Activated CD8-positive, alpha-beta memory T cell treated with anti-CD3 and anti-CD28 coated beads for 4 hours (primary cell): ENCODE results near the gene UBA3.

Experiments used
- DNase-seq, 2 donors: peaks; one replicate each; pipeline ENCODE4 v3.0.0-alpha.2; 2020; ENCODE audit warnings: low read depth in 2 of 2

UBA3 gene

DNA sequence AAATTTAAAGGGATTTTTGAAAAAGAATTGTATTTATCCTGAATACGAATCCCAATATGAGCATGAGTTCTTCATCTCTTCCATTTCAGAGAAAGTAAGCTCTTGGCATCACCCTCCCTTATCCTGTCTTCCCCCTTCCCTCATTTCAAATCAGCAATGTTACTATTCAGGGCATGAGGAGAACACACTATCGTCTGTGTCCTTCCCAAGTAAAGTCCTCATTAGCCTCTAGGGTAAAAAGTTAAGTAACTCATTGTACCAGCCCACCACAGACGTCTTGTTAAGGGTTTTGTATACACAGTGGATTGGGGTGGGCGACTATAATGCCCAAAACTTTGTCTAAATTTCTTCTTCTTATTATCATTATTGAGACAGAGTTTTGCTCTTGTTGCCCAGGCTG, 19.4 kb upstream of the UBA3 start:
- no peak for DNase-seq

DNA sequence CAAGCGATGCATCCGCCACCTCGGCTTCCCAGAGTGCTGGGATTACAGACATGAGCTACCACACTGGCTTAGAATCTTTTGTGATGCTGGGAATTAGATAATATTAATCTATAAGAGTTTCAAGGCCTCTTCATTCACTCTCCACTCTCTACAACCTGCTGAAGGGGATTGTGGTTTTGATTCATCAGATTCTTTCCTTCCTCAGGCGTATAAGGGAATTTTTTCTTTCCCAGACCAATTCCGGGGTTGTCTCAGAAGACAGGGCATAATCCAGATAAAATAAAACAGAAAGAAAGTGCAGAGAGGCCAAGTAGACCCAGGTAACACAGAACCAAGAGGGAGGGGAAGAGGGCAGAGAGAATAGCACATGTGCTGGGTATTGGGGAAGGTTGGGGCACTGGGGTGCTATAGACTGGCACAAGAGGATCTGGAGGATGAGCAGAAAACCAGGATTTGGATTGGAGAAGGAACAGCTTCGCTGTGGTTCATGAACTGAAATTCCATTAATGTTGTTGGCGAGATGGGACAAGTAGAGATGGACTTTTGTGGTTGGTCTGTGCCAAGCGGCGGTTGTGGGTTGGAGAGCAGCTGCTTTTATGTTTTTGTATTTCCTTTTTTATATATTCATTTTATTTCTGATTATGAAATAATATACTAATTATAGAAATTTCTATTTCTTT, 17.4 kb upstream of the UBA3 start:
- no peak for DNase-seq

DNA sequence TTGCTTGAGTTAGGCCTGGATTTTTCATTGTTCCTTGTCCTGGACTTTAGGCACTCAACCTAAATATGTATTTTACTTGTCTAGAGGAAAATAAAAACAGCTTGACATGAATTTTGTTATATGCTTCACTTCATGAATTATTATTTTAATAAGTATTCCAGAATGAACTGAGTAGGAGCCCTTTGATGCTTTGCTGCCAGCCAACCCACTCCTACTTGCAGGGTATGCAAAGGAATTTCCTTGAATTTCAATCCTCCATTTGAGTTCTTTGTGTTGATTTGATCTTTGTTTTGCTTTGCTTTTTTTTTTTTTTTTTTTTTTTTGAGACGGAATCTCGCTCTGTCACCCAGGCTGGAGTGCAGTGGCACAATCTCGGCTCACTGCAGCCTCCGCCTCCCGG, 16.1 kb upstream of the UBA3 start:
- DNase-seq, result no peak

DNA sequence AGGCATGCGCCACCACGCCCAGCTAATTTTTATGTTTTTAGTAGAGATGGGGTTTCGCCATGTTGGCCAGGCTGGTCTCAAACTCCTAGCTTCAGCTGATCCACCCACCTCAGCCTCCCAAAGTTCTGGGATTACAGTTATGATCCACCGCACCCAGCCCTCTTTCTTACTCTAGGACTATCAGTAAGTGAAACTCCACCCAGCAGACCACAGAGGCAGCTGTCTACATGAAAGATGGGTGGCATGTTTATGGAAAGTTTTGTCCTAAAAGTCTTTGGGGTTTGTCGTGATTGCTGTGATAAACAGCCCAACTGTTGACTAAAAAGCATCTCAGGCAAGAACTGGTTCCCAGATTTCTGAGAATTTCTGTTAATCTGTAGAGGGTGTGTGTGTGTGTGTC, 15.5 kb upstream of the UBA3 start:
- no peak for DNase-seq

DNA sequence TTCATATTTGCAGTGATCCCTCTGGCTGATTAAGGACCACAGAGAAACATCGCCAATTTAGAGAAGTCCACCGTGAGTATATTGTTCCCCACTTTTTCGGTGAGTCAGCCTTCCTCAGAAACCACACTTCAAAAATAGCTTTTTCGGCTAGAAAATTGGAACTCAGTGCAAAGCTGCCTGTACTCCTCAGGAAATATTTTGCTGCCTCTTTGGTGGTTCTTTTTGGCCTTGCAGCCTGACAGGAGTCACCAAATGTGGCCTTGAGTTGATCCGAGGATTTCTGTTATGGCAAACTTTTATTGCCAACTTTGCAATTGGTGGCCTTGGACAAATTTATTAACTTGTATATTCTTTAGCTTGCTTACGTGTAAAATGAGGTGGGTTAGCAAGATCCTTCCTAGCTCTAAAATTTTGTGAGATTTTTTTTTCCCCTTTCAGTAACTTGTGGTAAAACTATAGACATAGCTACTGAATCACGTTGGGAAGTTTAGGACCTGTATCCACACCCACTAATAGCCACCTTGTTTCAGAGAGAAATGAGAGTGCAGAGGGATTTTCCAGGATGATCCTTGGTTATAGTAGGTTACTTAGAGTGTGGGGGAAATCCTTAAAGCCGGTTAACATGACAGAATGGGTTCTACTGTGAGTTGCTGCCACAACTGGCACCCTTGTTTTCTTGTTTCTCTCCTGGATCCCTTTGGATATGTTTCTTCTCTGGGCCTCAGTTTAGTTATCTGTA, 14.5 kb upstream of the UBA3 start:
- DNase-seq, result no peak

DNA sequence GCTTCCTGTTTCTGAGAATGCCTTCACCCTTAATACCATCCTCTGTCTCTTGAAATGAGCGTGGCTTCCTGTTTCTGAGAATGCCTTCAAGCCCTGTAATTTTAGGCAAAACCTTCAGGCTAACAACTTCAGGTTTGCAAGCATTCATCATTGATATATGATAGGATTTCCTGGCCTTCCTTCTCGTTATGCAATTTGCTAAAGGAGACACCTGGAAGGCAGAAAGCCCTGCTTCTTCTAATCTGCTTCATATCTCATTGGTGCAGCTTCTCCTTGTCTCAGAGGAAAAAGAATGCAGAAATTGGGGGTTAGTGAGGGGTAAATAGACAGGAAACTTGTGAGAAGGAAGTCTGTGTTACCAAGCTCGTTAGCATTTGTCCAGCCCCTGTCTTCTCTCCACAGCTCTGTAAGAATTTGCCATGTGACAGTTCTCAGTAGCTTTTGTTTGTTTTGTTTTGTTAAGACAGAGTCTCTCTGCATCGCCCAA, 11.9 kb upstream of the UBA3 start:
- DNase-seq, result no peak

DNA sequence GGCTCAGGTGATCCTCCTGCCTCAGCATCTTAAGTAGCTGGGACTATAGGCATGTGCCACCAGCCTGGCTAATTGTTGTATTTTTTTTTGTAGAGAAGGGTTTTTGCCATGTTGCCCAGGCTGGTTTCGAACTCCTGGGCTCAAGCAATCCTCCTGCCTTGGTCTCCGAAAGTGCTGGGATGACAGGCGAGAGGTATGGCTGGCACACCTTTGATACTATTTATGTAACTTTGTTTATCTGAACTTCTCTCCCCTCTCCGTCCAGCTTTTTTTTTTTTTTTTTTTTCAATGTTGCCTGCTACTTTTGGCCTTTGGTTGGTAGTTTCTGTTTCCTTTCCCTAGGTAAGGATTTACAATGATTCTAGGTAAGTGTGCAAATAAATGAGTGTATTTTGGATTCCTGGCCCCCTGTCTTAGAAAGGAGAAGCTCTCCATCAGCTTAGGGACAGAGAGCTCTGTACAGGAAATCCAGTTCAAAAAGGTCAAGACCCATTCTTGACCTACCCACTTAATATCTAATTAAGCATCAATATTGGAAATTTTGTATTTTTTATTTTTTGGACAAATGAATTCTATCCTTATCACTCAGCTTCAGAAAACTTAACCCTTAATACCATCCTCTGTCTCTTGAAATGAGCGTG, 11.3 kb upstream of the UBA3 start:
- DNase-seq, result no peak

DNA sequence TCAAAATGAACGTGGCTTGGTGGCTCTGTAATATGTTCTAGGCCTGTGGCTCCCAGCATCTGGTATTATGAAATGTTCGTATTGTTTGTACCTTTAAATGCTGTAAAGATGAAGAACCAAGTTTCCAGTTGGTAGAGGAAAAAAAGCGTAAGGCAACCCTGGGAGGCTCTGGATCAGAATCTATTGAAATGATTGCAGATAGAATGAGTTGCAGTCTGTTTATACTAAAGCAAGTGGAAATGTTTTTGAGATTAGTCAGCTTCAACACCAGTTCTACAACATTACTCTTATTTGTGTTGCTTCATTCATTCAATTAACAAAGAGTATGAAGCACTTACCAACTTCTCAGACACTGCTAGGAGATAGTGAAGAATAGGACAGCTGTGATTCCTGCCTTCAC, 9.9 kb upstream of the UBA3 start:
- no peak for DNase-seq

DNA sequence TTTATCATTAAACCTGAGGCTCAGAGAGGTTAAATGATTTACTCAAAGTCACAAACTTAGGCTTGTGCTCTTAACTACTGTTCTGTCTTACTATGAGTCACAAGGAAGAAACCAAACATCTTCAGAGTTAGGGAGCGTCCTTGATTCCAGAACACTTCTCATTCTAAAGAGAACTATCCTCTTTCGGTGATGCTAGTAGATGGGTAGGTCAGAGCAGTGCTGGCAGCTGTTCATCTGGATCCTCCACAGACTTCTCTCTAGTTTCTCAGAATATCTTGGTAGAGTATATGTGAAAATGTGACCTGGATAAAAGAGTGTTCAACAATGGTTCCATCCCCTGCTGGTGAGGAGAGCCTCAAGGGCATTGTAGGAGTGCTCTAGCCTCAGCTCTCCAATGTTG, 7.9 kb upstream of the UBA3 start:
- DNase-seq, result no peak

DNA sequence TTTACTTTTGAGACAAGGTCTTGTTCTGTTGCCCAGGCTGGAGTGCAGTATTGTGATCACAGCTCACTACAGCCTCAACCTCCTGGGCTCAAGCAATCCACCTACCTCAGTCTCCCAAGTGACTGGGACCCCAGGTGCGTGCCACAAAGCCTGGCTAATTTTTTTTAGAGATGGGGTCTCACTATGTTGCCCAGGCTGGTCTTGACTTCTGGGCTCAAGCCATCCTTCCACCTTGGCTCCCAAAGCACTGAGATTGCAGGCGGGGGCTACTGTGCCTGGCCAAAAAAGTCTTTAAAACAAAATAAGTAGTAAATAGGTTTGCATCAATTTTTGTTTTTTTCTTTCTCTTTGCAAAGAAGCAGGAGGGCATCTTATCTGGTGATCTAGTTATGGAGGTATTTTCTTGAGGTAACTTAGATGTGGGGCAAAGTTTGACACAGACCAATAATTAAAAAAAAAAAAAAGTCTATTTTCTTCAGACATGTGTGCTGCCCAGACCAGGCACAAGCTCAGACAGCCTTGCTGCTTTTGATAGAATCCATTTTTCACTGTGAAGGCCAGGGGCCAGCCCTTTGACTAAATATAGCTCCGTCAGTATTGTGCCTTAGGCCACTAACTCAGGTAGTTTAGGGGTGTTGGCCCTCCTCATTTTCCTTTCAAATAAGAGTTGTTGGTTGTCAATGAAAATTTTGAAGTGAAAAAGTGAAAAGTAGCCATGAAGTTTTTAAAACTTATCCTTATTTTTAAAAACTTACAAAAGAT, 7.0 kb upstream of the UBA3 start:
- DNase-seq, result no peak

DNA sequence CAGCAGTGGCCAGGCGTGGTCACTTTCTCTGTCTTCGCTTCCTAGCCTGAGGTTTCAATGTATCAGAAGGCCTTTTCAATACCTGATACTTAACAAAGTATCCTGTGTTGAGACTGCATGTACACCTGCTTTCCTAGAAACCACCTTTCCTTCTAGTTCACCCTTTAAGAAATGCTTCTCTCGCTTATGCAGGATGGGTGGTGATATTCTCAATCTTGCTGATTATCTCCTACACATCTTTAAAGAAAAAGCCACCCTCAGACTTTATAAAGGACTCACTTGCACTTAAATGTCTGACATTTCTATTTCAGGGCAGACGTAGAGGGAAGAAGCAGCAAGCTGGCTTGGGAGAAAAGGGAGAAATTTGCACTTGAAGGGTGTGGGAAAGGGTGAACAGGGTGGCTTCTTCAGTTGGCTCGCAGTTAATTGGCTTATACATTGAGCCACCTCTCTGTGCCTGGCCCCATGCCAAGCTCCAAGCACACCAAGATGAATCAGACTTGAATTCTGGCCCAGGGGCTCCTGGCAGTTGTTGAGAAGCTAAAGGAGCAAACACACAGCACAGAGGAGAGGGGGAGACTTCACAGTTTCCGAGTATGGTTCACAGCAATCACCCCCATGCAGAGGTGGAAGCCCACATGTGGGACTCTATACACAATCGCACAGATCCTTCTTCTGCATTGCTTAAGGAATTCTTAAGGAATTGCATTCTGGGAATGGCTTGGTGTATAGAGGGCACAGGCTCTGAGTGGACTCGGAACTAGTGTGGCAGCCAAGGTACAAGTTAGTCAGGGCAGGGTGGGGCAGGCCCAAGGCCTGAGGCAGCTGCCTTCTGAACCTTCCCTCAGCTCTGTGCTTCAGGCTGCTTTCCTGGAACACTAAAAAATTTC, 5.9 kb upstream of the UBA3 start:
- peak; percentile 54 to 63 for DNase-seq

DNA sequence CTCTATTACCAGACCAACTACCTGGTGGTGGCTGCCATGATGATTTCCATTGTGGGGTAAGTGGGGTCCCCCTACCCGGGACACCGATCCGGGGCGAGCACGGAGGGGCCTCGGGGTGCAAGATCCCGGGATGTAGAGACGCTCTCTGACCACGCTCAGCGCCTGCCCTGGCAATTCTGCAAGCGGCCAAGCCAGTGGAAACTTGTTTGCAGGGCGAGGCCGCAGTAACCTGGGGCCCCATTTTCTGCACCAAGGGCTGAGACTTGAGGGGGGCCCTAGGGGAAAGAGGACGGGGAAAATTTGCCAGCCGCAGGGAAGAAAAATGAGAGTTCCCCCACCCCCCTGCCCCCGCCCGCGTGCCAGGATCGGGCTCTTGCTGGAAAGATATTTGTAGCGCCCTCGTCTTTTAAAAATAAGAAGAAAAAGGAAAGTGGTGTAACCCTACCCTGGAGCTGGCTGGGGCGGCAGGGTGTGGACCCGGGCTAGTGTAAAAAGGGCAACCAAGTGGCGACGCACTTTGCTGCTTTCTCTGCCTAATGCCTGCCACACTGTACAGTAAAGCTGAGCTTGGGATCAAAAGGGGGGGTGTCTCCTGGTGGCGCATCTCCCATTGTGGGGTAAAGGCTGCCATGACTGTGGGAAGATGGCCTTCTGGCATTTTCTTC, 5.1 kb upstream of the UBA3 start:
- no peak for DNase-seq

DNA sequence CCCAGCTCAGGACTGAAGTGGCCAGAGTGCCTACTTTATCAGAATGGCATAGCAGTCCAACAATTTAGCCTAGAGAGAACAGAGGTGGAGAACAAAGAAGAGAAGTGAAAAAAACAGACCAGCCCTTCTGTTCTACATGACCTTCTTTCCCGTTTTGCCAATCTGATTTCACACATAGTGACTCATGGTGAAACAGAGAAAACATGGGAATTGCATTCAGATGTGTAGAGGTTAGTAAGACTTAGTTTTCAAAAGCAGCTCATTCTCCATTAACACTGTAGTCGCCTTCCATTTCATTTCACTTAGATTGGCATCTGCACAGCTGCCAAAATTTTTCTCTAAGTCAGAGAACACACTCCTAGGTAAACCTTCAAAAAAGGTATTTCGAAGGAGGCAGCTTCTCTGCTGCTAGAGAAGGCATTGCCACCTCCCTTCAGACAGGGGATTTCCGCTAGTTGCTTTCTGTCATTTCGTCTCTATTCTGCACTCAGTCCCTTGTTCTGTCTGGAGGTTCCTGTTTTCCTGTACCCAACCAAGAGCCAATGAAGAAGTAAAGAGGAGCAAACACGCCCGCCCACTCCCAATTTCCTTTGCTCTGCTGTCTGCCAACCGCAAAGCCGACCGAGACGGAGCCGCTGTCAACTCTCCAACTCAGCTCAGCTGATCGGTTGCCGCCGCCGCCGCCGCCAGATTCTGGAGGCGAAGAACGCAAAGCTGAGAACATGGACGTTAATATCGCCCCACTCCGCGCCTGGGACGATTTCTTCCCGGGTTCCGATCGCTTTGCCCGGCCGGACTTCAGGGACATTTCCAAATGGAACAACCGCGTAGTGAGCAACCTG, 4.4 kb upstream of the UBA3 start, which contains the start of gene ARL6IP5:
Gene ARL6IP5, plus strand, starts transcription at position 612 of the 842 bp plus-strand sequence. Its CDS starts 111 bp downstream, at position 723.
- DNase-seq, result peak; percentile 73 to 82

DNA sequence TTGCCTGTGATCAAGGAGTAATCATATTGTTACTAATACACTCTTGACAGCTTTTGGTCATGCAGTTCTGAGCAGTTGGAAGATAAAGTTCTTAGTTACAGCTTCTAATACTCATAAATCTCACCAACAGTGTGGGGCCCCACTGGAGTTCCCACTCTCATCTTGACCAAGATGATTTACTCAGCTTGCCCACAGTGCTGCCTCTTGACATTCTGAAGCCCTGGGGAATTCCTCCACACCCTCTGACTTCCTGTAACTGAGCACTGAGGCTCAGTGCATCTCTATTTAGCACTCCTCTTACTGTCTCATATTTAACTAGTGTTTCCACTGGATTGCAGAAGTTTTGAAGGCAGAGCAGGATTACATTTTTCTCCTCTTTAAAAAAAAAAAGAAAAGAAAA, 2.6 kb upstream of the UBA3 start:
- DNase-seq, result peak; percentile 48 to 70

DNA sequence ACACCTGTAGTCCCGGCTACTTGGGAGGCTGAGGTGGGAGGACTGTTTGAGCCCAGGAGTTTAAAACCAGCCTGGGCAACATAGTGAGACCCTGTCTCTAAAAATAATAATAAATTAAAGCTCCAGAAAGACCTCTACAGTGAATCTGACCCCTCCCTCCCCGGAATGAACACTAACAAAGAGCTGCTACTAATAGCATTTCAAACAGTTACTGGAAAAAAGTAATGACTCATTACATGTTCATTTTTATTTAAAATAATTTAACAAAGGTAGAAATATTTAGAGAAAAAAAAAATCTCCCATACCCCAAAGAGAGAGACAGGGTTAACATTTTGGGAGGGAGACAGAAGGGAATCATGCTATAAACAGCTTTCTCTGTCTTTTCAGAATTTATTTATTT, 2.2 kb upstream of the UBA3 start:
- DNase-seq, result no peak

DNA sequence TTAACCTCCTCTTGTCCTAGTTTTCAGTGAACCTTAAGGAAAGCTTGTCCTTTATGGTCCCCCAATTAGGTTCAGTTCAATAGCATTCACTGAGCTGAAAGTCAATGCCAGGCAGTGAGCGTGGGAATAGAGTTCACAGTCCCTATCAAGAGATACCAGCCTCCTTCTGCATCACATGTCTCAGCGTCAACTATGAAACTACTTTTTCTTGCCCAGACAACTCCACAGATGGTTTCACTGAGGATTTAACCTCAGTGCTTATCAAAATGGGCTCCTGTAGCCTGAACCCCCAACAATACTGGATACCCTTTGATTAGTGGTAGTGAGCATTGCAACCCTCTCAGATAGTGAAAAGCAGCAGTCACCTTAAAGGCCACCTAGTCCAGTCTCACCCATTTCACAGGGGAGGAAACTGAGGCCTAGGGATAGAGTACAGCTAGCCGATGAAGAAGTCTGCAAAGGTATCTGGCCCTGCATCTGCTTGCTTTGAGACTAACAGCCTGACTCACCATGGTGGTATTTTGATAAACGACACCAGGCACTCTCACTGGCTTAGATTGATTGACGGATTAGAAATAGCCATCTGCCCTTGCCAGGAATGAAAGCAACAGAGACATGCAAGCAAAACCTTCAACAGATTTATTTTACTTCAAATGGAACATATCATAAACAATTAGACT, 1.6 kb upstream of the UBA3 start:
- no peak for DNase-seq

DNA sequence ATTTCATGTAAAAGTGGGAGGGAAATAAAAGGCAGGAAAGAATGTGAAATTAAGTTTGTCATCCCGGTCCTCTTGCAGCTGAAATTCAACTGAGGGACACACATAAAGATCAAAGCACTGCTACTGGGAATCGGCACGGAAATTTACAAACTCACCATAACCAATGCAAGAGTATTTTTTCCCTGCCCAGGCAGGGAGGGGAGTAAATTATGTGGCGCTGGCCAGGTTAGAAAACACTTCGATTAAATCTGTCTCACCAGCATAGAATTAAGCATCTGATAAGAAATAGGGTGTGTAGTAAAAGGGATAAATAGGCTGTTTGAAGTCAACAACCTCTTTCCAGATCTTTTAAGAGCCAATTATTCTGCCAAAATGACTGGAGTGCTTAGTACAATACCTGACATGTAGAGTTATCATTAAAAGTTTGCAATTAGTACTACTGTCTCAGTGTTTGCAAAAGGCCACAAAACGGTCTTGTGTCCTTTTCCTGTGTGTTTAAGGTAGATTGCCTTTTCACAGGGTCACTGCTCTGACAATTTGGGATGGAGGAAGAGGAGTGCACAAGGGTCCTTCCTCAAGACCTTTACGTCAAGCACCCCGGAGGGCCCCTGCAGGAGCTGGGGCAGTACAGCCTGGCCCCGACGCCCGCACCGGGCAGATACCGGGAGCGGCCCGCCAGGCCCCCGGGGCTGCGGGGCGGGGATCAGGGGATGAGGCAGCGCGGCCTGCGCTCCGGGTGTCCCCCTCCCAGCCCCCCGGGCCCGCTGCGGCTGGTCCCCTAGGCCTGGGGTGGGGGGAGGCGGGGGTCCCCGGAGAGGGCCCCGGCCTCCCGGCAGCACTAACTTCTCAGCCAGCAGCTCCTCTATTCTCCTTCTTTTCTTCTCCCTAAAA, 651 bp downstream of the UBA3 start:
- DNase-seq, result no peak

DNA sequence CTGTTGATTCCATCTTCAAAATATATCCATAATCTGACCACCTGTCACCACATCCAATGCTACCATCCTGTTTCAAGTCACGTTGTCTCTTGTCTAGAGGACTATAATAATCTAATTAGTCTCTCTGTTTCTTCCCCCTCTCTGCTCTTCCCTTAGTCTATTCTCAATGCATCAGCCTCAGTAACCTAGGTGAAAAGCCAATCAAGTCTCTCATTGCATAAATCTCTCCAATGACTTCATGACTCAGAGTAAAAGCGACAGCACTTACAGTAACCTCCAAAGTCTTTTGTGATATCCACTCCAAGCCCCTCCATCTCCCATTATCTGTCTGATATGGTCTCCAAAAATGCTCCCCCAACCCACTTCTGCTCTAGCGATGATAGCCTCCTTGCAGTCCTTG, 7.2 kb downstream of the UBA3 start:
- no peak for DNase-seq
